Measurements from ENCODE around the gene ZBTB47.

Gene ZBTB47

DNA sequence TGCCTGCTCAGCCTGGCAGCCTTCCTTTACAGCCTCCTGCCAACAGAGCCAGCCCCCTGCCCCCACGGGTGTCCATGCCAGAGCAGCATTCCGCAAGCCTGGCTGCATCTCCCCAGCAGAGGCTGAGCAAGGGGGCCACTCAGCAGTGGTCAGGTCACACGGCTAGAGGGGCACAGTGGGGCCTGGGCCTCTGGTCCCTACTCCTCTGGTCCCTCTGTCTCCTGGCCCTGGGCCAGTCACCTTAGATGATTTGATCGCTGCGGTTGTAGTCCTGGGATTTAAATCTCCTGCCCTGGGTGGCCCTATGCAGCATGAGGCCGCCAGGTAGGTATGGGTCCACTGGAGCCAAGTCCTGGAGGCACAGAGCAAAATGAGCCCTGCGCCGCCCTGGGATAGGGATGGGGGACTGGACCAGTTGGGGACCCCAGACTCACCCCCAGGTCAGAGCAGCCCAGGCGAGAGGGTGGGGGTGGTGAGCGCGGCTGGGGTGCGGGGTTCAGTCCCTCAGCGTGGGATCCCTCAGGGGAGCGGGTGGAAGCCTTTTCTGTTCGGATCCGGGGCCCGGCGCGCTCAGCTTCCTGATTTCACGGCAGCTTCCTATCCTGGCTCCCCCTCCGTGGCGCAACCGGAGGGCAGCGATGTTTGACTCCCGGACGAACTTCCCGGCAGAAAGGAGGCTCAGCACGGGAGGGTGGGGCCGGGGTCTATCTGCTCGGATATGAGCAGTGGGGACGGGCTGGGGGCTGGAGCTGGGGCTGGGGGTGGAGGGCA lies at the start of gene ZBTB47:
TSS of gene ZBTB47 (plus strand) at position 138 of the 771 bp plus-strand sequence. CDS start 4,659 bp downstream, outside the sequence.
- DNase-seq, result peak in 34 of 42 donors; percentile 40 to 86 (median 66)
- intact Hi-C loops (cut with DNase I), result loop anchor here (5.0 kb wide), 2 partner anchors 51 to 94 kb away; partner anchors contain the start of gene NKTR

- DNase-seq, result no peak
- intact Hi-C loops (cut with DNase I), result no loop called here
Measured at GRCh38 chr3:42605546-42606173, 47.8 kb upstream of the ZBTB47 start.

DNA sequence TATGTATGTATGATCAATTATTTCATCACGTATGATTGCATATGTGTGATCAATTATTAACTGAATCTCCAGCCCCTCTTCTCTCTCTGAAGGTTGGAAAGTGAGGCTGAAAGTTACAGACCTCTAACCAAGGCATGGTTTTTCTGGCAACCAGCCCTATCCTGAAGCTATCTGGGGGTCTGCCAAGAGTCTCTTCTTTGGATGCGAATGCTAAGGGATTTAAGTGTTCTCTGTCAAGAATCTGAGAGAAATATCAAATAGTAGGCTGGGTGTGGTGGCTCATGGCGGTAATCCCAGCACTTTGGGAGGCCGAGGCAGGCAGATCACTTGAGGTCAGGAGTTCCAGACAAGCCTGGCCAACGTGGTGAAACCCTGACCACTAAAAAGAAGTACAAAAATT lies 44.9 kb upstream of the ZBTB47 start:
- DNase-seq, result no peak
- intact Hi-C loops (cut with DNase I), result no loop called here

GRCh38 chr3:42610976-42611375 lies 42.5 kb upstream of the ZBTB47 start:
- intact Hi-C loops (cut with DNase I), result no loop called here
- no peak for DNase-seq

GRCh38 chr3:42612217-42612616 lies 41.3 kb upstream of the ZBTB47 start:
- no peak for DNase-seq
- intact Hi-C loops (cut with DNase I), result no loop called here

- intact Hi-C loops (cut with DNase I), result no loop called here
- no peak for DNase-seq
Measured at GRCh38 chr3:42612928-42613327, 40.6 kb upstream of the ZBTB47 start.

- DNase-seq, result no peak
- intact Hi-C loops (cut with DNase I), result no loop called here
Measured at GRCh38 chr3:42613462-42613861, 40.0 kb upstream of the ZBTB47 start.

DNA sequence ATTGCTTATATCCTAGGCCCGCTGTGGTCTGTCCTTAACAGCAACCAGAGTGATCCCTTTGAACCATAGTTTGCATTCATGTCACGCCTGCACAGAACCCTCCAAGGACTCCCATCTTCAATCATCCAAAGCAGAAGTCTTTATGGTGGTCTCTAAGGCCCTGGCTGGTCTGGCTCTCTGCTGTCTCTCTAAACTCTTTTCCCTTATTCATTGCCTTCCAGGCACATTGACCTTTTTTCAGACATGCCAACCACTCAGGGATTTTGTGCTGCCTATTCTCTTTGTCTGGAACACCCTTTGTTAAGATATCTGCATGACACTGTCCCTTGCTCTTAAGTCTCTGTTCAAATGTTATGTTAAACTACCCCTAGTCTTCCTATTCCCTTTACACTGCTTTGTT lies 21.9 kb upstream of the ZBTB47 start:
- intact Hi-C loops (cut with DNase I), result no loop called here
- DNase-seq, result no peak

DNA sequence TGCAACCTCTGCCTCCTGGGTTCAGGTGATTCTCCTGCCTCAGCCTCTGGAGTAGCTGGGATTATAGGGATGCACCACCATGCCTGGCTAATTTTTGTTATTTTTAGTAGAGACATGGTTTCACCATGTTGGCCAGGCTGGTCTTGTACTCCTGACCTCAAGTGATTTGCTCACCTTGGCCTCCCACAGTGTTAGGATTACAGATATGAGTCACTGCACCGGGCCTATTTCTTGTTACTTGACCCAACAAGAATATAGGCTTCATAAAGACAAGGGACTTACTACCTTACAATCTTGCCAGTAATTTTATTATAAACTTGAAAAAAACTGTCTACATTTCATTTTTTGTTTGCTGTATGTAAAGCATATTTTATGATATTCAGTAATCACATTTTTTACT lies 21.4 kb upstream of the ZBTB47 start:
- intact Hi-C loops (cut with DNase I), result no loop called here
- DNase-seq, result no peak

DNA sequence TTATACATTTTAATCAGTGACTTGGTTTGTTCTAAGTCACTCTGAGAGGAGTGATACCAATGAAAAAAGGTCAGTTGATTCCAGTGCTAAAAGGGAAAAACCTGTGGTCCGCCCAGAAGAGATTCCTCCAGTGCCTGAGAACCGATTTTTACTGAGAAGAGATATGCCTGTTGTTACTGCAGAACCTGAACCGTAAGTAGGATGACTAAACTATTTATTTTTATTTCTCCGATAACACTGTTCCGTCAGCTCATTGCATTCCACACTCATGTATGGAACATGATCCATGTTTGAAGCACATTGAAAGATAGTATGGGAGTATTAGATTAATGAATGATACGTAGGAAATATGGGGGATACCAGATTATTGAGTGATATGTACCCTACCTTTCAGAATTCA lies 20.0 kb upstream of the ZBTB47 start:
- DNase-seq, result no peak
- intact Hi-C loops (cut with DNase I), result no loop called here

GRCh38 chr3:42635111-42635510 lies 18.4 kb upstream of the ZBTB47 start:
- no peak for DNase-seq
- intact Hi-C loops (cut with DNase I), result no loop called here

- intact Hi-C loops (cut with DNase I), result no loop called here
- no peak for DNase-seq
Measured at GRCh38 chr3:42637001-42637400, 16.5 kb upstream of the ZBTB47 start.

DNA sequence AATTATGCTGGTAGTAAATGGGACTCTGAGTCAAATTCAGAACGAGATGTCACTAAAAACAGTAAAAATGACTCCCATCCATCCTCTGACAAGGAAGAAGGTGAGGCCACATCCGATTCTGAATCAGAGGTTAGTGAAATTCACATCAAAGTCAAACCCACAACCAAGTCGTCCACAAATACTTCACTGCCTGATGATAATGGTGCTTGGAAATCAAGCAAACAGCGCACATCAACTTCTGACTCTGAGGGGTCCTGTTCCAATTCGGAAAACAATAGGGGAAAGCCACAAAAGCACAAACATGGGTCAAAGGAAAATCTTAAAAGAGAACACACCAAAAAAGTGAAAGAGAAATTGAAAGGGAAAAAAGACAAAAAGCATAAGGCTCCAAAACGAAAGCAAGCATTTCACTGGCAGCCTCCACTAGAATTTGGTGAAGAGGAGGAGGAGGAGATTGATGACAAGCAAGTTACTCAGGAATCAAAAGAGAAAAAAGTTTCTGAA lies 15.1 kb upstream of the ZBTB47 start:
- DNase-seq, result no peak
- intact Hi-C loops (cut with DNase I), result no loop called here

- no peak for DNase-seq
- intact Hi-C loops (cut with DNase I), result no loop called here
Measured at GRCh38 chr3:42639192-42639591, 14.3 kb upstream of the ZBTB47 start.

DNA sequence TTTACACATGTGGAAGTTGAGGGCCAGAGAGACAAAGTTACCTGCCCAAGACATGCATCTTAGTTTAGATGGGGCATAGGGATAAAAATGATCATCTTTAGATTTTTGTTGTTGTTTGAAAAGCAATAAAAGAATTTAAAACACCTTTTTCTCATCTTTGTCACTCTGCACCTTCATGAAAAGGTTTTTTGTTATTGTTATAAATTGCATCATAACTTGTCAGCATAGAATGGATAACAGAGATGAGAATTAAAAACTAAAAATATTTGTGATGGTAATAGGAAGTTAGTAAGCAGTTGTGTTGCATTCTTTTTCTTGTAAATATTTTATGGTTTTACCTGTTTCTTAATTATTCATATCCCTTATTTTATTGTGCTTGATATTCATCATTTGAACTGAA lies 13.4 kb upstream of the ZBTB47 start:
- no peak for DNase-seq
- intact Hi-C loops (cut with DNase I), result no loop called here

- DNase-seq, result peak in 25 of 42 donors; percentile 26 to 84 (median 56)
Measured at GRCh38 chr3:42640771-42641370, 12.6 kb upstream of the ZBTB47 start.

DNA sequence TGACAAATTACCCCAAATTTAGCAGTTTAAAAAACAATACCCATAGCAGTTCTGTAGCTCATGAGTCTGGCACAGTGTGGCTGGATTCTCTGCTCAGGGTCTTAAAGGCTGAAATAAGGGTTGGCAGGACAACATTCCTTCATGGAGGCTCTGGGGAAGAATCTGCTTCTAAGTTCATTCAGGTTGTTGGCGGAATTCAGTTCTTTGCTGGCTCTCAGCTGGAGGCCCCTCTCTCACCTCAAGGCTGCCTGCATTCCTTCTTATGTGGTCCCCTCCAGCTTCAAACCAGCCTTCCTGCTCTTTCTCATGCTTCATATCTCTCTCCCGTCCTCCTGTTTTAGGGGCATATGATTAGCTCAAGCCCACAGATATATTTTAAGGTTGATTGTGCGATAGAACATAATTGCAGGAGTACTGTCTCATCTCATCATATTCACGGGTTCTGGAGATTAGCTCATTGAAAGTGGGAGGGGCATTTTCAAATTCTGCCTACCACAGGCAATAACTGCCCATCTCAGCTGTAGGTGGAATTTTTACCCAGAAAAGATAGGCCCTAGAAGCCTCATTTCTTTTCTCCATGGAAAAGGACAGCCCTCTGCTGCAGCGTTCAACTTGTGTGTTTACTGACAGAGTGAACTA lies 5.6 kb upstream of the ZBTB47 start:
- peak in 7 of 42 donors; percentile 5 to 50 (median 27) for DNase-seq

More at GRCh38 chr3:42640771-42641370, 12.6 kb upstream of the ZBTB47 start:
- intact Hi-C loops (cut with DNase I), result no loop called here

GRCh38 chr3:42649006-42649405 lies 4.5 kb upstream of the ZBTB47 start:
- DNase-seq, result peak in 10 of 42 donors; percentile 9 to 55 (median 18)
- intact Hi-C loops (cut with DNase I), result no loop called here

More for the DNA sequence above, 5.6 kb upstream of the ZBTB47 start:
- intact Hi-C loops (cut with DNase I), result no loop called here

GRCh38 chr3:42649783-42650182 lies 3.7 kb upstream of the ZBTB47 start:
- intact Hi-C loops (cut with DNase I), result loop anchor here (5.0 kb wide), 2 partner anchors 47 to 98 kb away; partner anchors contain the start of gene NKTR
- peak in 2 of 42 donors; percentile 17 to 27 for DNase-seq
